Activated T-helper 1 cell treated with Interleukin-2 at 50 U/mL for 16 hours (primary cell): ENCODE results near the gene DAZ4.
"Not testable (repeated sequence)": the region's sequence is repeated elsewhere in the genome, so short reads cannot be mapped to it uniquely, and the experiment has no call there.

ENCODE experiments used
- DNase-seq: peaks from one replicate; pipeline ENCODE4 v3.0.0-alpha.2; 2020; ENCODE audit warnings: low read depth

Gene DAZ4

GRCh38 chrY:24833619-24834018, at the start of gene DAZ4:
DAZ4 (plus strand) TSS chrY:24833919; CDS start chrY:24834127, 208 bp downstream.
- not testable (repeated sequence) for DNase-seq

GRCh38 chrY:24813293-24813692, 20.4 kb upstream of the DAZ4 start, which contains the start of gene DAZ3:
DAZ3 (minus strand) TSS chrY:24813393; CDS start chrY:24813185, 208 bp downstream.
- DNase-seq = not testable (repeated sequence)

- DNase-seq = not testable (repeated sequence)
Observed at GRCh38 chrY:24821836-24822235, 11.9 kb upstream of the DAZ4 start.

GRCh38 chrY:24824184-24824879, 9.4 kb upstream of the DAZ4 start:
- not testable (repeated sequence) for DNase-seq

- DNase-seq = not testable (repeated sequence)
Observed at GRCh38 chrY:24825069-24825468, 8.7 kb upstream of the DAZ4 start.
